NK-92 treated with Interleukin-12 subunit alpha and Interleukin-12 subunit beta, amount 100 ng/mL, for 24 hours (cell line): ENCODE measurements around the gene ADRA2C.

ENCODE experiments used
- DNase-seq: peaks from one replicate; lab custom pipeline; 2025; lab: John Stamatoyannopoulos, UW

ADRA2C gene

GRCh38 chr4:3777669-3778068, 11.5 kb downstream of the ADRA2C start:
- DNase-seq: no peak

GRCh38 chr4:3779509-3779908, 13.3 kb downstream of the ADRA2C start:
- DNase-seq: no peak

GRCh38 chr4:3780347-3781171, 14.4 kb downstream of the ADRA2C start:
- DNase-seq: no peak

- no peak for DNase-seq
Observed at GRCh38 chr4:3781193-3781886, 15.2 kb downstream of the ADRA2C start.

- DNase-seq: no peak
Observed at GRCh38 chr4:3781997-3782930, 16.1 kb downstream of the ADRA2C start.

GRCh38 chr4:3783693-3784306, 17.6 kb downstream of the ADRA2C start:
- DNase-seq: no peak

- DNase-seq: no peak
Observed at GRCh38 chr4:3784454-3785291, 18.5 kb downstream of the ADRA2C start.

- no peak for DNase-seq
Observed at GRCh38 chr4:3785292-3785565, 19.0 kb downstream of the ADRA2C start.

- DNase-seq: no peak
Observed at GRCh38 chr4:3786196-3786869, 20.1 kb downstream of the ADRA2C start.

- DNase-seq: no peak
Observed at GRCh38 chr4:3787489-3788365, 21.5 kb downstream of the ADRA2C start.

GRCh38 chr4:3788366-3788660, 22.1 kb downstream of the ADRA2C start:
- DNase-seq: no peak

GRCh38 chr4:3789587-3789986, 23.4 kb downstream of the ADRA2C start:
- no peak for DNase-seq

GRCh38 chr4:3790006-3790561, 23.9 kb downstream of the ADRA2C start:
- no peak for DNase-seq

- DNase-seq: no peak
Observed at GRCh38 chr4:3791256-3791655, 25.1 kb downstream of the ADRA2C start.

GRCh38 chr4:3791910-3792542, 25.8 kb downstream of the ADRA2C start:
- no peak for DNase-seq

GRCh38 chr4:3792813-3793212, 26.6 kb downstream of the ADRA2C start:
- no peak for DNase-seq

GRCh38 chr4:3793545-3793944, 27.4 kb downstream of the ADRA2C start:
- DNase-seq: no peak

- DNase-seq: no peak
Observed at GRCh38 chr4:3796960-3797359, 30.8 kb downstream of the ADRA2C start.
